Endodermal cell (in vitro differentiated cells): ENCODE results near the gene KRTAP10-3. TPM values are rescaled to one million over a fixed set of nuclear protein-coding genes. Genes with fewer than 3 reads are reported as not detected.
"Not testable (repeated sequence)": the region's sequence is repeated elsewhere in the genome, so short reads cannot be mapped to it uniquely, and the experiment has no call there.

ENCODE experiments used
- DNase-seq: peaks from one replicate; pipeline ENCODE4 v3.0.0-alpha.2; 2017
- H3K27ac ChIP-seq: 2 replicates; pipeline ENCODE4 v1.5.1; 2013; ENCODE audit warnings: mild to moderate bottlenecking, low read depth, low read length, moderate library complexity
- H3K27me3 ChIP-seq: 2 replicates; pipeline ENCODE4 v1.6.1; 2013; ENCODE audit warnings: mild to moderate bottlenecking, low read length, moderate library complexity; ENCODE audit not compliant: insufficient read depth, control insufficient read depth, poor library complexity, severe bottlenecking
- H3K36me3 ChIP-seq: 2 replicates; pipeline ENCODE4 v1.7.0; 2013; ENCODE audit warnings: mild to moderate bottlenecking, low read length, moderate library complexity; ENCODE audit not compliant: control insufficient read depth, insufficient read depth
- H3K4me1 ChIP-seq: one replicate; pipeline ENCODE4 v1.7.0; 2013; ENCODE audit warnings: low read length; ENCODE audit not compliant: control insufficient read depth, insufficient read depth
- H3K4me3 ChIP-seq: 2 replicates; pipeline ENCODE4 v1.5.1; 2013; ENCODE audit warnings: mild to moderate bottlenecking, low read length, moderate library complexity
- H3K9ac ChIP-seq: 2 replicates; pipeline ENCODE4 v1.6.1; 2013; ENCODE audit warnings: mild to moderate bottlenecking, low read length, moderate library complexity; ENCODE audit not compliant: poor library complexity, severe bottlenecking; ENCODE audit errors: extremely low read depth
- H3K9me3 ChIP-seq: 2 replicates; pipeline ENCODE4 v1.6.1; 2013; ENCODE audit warnings: mild to moderate bottlenecking, low read length, moderate library complexity; ENCODE audit not compliant: control insufficient read depth
- H3K27ac Mint-ChIP-seq: 2 replicates; pipeline ENCODE4 v1.8.0; 2020; ENCODE audit warnings: mixed read lengths
- H3K27me3 Mint-ChIP-seq: 2 replicates; pipeline ENCODE4 v1.8.0; 2021; ENCODE audit warnings: mild to moderate bottlenecking, mixed read lengths; ENCODE audit not compliant: insufficient read depth
- H3K36me3 Mint-ChIP-seq: 2 replicates; pipeline ENCODE4 v1.8.0; 2020; ENCODE audit warnings: low read depth, mixed read lengths
- H3K4me1 Mint-ChIP-seq: 2 replicates; pipeline ENCODE4 v1.8.0; 2020; ENCODE audit warnings: mixed read lengths
- H3K4me3 Mint-ChIP-seq: 2 replicates; pipeline ENCODE4 v1.8.0; 2020; ENCODE audit warnings: mild to moderate bottlenecking, moderate library complexity, mixed read lengths
- H3K9me3 Mint-ChIP-seq: 2 replicates; pipeline ENCODE4 v1.8.0; 2020; ENCODE audit warnings: mild to moderate bottlenecking, mixed read lengths
- CTCF ChIP-seq: fragments of 200-600 bp; sonication (generic); conservative IDR thresholded peaks from 2 replicates; pipeline ENCODE4 v1.5.0; 2021; ENCODE audit warnings: antibody characterized with exemption, mild to moderate bottlenecking
- WGBS, 2 experiments: methylation state at CpG; one replicate each; pipeline versions ENCODE4 v1.1.5 to v1.1.7; 2013; ENCODE audit warnings: missing lambda C conversion rate in 2 of 2, mixed read lengths in 1 of 2; ENCODE audit not compliant: insufficient coverage in 1 of 2, insufficient read length in 1 of 2; 5-methylcytosine and 5-hydroxymethylcytosine counted together
- total RNA-seq, 2 donors: library from RNA; stranded (reverse); fragmentation: NEBNext Ultra II Directional in 1 of 2; extraction: Animal tissue kit (Norgen Biotek cat#: 25700) in 1 of 2; gene quantifications; 2 replicates in 1 of 2; 3 replicates in 1 of 2; pipeline ENCODE4 v1.2.1, GENCODE V29; 2021

KRTAP10-3 gene
- total RNA-seq, 2 donors from 2014 or later, result not detected

DNA sequence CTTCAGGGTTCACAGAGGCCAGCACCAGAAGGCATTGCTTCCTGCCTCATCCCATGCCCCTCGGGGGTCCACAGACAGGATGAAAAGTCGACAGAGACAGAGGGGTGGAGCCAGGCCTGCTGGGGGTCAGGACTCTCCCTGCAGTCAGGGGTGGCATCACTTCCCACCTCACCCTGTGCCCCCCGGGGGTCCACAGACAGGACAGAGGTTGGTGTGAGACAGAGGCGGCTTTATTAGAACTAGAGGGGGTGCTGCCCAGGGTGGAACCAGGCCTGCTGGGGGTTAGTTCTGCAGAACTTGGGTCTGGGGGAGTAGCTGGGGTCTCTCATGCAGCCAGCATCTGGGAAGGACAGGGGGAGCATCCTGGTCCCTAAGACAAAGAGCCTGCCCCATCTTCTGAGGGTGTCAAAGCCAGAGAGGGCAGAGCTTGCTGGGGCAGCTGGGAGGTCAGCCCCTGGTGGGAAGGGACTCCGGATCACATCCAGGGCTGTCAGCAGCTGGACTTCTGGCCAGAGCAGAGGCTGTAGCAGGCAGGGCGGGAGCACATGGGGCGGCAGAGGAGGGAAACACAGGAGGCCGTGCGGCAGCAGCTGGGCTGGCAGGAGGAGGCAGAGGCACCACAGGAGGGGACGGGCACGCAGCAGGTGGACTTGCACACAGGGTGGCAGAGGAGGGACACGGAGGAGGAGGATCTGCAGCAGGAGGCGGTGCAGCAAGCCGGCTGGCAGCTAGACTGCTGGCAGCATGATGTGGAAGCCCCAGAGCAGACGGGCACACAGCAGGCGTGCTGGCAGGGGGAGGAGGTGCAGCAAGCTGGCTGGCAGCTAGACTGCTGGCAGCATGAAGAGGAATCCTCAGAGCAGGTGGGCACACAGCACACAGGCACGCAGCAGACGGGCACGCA is 32.6 kb upstream of the KRTAP10-3 start:
- not testable (repeated sequence) for H3K27me3 ChIP-seq, H3K36me3 ChIP-seq, H3K36me3 Mint-ChIP-seq, H3K4me3 ChIP-seq, H3K4me1 ChIP-seq, H3K4me1 Mint-ChIP-seq, H3K27ac Mint-ChIP-seq, H3K9me3 ChIP-seq, H3K9me3 Mint-ChIP-seq, H3K4me3 Mint-ChIP-seq, H3K27ac ChIP-seq, H3K27me3 Mint-ChIP-seq, H3K9ac ChIP-seq
- 91 to 96% methylated on average over 5 to 15 of the region's 19 CpGs for WGBS, 2 experiments
- peak; percentile 39 for DNase-seq

DNA sequence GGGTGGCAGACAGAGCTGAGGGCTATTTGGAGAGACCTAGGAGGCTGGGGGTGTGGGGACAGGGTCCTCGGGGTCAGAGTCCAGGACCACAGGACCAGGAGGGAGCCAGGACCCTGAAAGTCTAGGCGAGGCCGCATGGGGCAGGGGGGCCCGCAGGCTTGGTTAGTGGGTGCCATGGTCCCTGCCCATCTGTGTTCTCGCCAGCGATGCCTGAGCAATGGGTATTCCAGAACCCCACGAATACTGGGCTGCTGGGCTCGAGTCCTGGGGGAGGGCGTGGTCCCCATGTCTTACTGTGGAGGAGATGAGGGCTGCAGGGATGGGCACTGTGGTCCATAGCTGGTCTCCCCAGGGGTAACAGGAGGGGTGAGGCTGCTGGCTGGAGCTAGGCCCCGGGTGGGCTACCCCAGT is 31.7 kb upstream of the KRTAP10-3 start:
- Histone ChIP-seq H3K4me3 (no peak overlapping the region), H3K9ac (no peak overlapping the region), H3K4me1 (no peaks in the 10 kb centered on the region), H3K27ac (no peak overlapping the region), H3K36me3 (no peaks in the 10 kb centered on the region), H3K9me3 (no peaks in the 10 kb centered on the region), H3K27me3 (no peaks in the 10 kb centered on the region)
- Mint-ChIP-seq H3K36me3 (no peaks in the 10 kb centered on the region), H3K27me3 (peaks cover 1% of the 10 kb centered on the region), H3K27ac (no peak overlapping the region), H3K9me3 (peaks cover 6% of the 10 kb centered on the region), H3K4me3 (no peak overlapping the region), H3K4me1 (peaks cover 9% of the 10 kb centered on the region)
- no peak for TF ChIP-seq CTCF
- no peak for DNase-seq
- 94 to 100% methylated on average over 1 to 10 of the region's 10 CpGs for WGBS, 2 experiments

DNA sequence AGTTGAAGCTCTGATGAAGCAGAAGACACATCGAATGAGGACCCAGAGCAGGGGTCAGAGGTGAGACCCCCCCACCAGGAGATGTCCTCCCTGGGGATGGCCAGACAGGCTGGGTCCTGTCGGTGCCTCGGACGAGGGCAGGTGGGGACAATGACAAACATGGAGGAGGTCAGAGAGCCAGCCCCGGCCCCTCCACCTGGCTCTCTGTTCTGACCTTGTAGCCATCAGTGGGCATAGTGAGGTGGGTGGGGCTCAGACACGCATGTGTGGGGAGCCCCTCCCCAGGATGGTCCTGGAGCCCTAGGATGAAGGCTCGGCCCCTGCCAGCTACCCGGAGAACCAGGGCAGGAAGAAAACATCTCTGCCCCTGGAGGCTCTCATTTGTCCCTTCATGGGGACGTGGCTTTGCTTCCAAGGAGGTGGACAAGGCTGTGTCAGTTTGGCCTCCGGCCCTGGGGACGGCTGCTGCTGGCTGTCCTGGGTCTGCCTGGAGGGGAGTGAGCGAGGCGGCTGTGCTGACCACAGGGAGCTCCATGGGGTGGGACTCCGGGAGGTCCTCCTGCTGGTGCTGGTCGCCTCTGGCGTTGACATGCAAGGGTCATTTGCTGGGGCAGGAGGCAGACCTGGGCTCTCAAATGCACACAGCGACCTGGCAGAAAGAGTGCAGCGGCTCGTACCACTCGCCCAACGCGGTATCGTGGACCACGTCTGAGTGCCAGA is 31.2 kb upstream of the KRTAP10-3 start:
- Histone ChIP-seq H3K27ac (no peak overlapping the region), H3K9ac (no peak overlapping the region), H3K4me1 (no peaks in the 10 kb centered on the region), H3K36me3 (no peaks in the 10 kb centered on the region), H3K27me3 (no peaks in the 10 kb centered on the region), H3K4me3 (no peak overlapping the region), H3K9me3 (no peaks in the 10 kb centered on the region)
- DNase-seq, result peak; percentile 48
- peaks cover 1% of the 10 kb centered on the region for H3K27me3 Mint-ChIP-seq
- no peaks in the 10 kb centered on the region for H3K36me3 Mint-ChIP-seq
- H3K4me3 Mint-ChIP-seq, result no peak overlapping the region
- H3K27ac Mint-ChIP-seq, result no peak overlapping the region
- peaks cover 9% of the 10 kb centered on the region for H3K4me1 Mint-ChIP-seq
- H3K9me3 Mint-ChIP-seq, result peaks cover 6% of the 10 kb centered on the region
- 92 to 93% methylated on average over 19 to 24 of the region's 24 CpGs for WGBS, 2 experiments
- TF ChIP-seq CTCF, result no peak
